ENCODE results near the gene TFF2.

TFF2 gene

GRCh38 chr21:42332557-42333317, 18.1 kb downstream of the TFF2 start:
- DNase-seq (ENCODE audit: low read depth) = no peak
- no peak overlapping the region for H3K4me3 ChIP-seq (ENCODE audit: low read depth, low read length)
- TF ChIP-seq, protein P1, sequence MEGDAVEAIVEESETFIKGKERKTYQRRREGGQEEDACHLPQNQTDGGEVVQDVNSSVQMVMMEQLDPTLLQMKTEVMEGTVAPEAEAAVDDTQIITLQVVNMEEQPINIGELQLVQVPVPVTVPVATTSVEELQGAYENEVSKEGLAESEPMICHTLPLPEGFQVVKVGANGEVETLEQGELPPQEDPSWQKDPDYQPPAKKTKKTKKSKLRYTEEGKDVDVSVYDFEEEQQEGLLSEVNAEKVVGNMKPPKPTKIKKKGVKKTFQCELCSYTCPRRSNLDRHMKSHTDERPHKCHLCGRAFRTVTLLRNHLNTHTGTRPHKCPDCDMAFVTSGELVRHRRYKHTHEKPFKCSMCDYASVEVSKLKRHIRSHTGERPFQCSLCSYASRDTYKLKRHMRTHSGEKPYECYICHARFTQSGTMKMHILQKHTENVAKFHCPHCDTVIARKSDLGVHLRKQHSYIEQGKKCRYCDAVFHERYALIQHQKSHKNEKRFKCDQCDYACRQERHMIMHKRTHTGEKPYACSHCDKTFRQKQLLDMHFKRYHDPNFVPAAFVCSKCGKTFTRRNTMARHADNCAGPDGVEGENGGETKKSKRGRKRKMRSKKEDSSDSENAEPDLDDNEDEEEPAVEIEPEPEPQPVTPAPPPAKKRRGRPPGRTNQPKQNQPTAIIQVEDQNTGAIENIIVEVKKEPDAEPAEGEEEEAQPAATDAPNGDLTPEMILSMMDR (conservative IDR thresholded peaks at IDR 0.05; ENCODE audit: low read depth, low read length) = no peak

GRCh38 chr21:42331660-42332059, 19.1 kb downstream of the TFF2 start:
- TF ChIP-seq, protein P1 (conservative IDR thresholded peaks at IDR 0.05; ENCODE audit: low read depth, low read length) = no peak
- no peak overlapping the region for H3K4me3 ChIP-seq (ENCODE audit: low read depth, low read length)
- DNase-seq (ENCODE audit: low read depth) = no peak

GRCh38 chr21:42330380-42331371, 20.1 kb downstream of the TFF2 start:
- DNase-seq (ENCODE audit: low read depth) = peak; percentile 2
- no peak overlapping the region for H3K4me3 ChIP-seq (ENCODE audit: low read depth, low read length)
- TF ChIP-seq, protein P1 (conservative IDR thresholded peaks at IDR 0.05; ENCODE audit: low read depth, low read length) = no peak

DNA sequence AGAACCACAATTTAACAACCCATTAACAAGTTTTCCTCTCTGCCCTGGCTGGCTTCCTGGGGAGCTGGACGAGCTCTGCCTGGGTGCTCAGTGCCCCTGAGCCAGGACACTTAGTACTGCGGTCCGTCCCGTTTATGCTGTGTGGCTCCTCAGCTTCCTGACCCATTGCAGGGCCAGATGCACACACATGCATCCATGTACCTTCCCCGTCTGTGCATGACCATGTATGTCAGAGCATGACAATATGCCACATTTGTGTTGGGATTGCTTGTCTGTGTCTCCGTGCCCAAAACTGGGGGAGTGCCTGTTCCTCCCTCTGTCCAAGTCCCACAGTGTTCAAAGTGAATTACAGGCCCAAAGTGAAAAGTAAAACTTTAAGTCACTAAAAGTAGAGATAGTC, 25.9 kb downstream of the TFF2 start:
- H3K4me3 ChIP-seq (ENCODE audit: low read depth, low read length) = no peak overlapping the region
- no peak for DNase-seq (ENCODE audit: low read depth)
- TF ChIP-seq, protein P1 (conservative IDR thresholded peaks at IDR 0.05; ENCODE audit: low read depth, low read length) = no peak

- DNase-seq (ENCODE audit: low read depth) = no peak
- TF ChIP-seq, protein P1 (conservative IDR thresholded peaks at IDR 0.05; ENCODE audit: low read depth, low read length) = no peak
Measured at GRCh38 chr21:42321845-42322244, 28.9 kb downstream of the TFF2 start.

GRCh38 chr21:42321231-42321630, 29.6 kb downstream of the TFF2 start:
- DNase-seq (ENCODE audit: low read depth) = no peak
- TF ChIP-seq, protein P1 (conservative IDR thresholded peaks at IDR 0.05; ENCODE audit: low read depth, low read length) = no peak
- no peak overlapping the region for H3K4me3 ChIP-seq (ENCODE audit: low read depth, low read length)

More at GRCh38 chr21:42321845-42322244, 28.9 kb downstream of the TFF2 start:
- no peak overlapping the region for H3K4me3 ChIP-seq (ENCODE audit: low read depth, low read length)

Data from choroid plexus epithelial cell (primary cell).